HEK293 (cell line): ENCODE measurements around the gene CELA2A.

Experiments used
- ZNF341 ChIP-seq: fragments of 450-650 bp; formaldehyde crosslinking; IDR thresholded peaks from 2 replicates; pipeline ENCODE4; 2016; ENCODE audit warnings: low read depth, missing biosample characterization, missing genetic modification characterization
- ZNF404 ChIP-seq: fragments of 450-650 bp; formaldehyde crosslinking; IDR thresholded peaks from 2 replicates; pipeline ENCODE4 v1.5.1; 2017; ENCODE audit warnings: missing biosample characterization, missing genetic modification characterization
- ZNF585B ChIP-seq: fragments of 450-650 bp; formaldehyde crosslinking; IDR thresholded peaks from 2 replicates; pipeline ENCODE4 v1.5.1; 2016; ENCODE audit warnings: missing biosample characterization, missing genetic modification characterization

- TF ChIP-seq ZNF404 (tag by site-specific recombination) (no peak), ZNF585B (tag by site-specific recombination) (no peak), ZNF341 (tag by site-specific recombination) (no peak)
Measured at GRCh38 chr1:15412843-15413242, 43.7 kb upstream of the CELA2A start.
